GM19193 (cell line): Measurements from ENCODE around the gene KLK8.

Experiments used
- POLR2A ChIP-seq: IDR thresholded peaks from 4 replicates; pipeline ENCODE4 v1.6.1; 2011; ENCODE audit not compliant: insufficient read depth, insufficient read length; ENCODE audit errors: extremely low read depth

The KLK8 gene

DNA sequence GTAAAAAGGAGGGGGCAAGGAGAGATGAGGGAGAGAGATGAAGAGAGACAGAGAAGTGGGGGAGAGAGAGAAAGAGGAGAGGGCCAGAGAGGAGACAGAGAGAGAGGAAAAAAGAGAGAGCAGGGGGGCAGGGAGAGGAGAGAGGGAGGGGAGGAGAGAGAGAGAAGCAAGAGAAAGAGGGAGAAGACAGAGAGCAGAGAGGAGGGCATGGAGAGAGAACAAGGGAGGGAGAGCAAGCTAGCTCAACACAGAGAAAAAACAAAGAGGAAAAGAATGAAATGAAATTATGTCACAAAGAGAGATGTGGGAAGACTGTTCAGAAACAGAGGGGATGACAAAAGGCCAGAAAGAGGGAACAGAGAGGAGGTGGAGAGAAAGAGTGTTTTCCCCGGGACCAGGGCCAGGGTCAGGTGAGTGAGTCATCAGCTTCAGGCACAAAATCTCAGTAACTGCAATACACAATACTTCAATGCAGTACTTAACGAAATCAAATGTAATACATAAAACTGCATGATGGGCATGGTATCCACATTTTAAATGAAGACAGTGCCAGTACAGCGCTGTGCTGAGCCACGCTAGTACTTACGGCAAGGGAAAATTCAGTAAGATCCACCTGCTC, 22.5 kb downstream of the KLK8 start:
- no peak for TF ChIP-seq POLR2A

DNA sequence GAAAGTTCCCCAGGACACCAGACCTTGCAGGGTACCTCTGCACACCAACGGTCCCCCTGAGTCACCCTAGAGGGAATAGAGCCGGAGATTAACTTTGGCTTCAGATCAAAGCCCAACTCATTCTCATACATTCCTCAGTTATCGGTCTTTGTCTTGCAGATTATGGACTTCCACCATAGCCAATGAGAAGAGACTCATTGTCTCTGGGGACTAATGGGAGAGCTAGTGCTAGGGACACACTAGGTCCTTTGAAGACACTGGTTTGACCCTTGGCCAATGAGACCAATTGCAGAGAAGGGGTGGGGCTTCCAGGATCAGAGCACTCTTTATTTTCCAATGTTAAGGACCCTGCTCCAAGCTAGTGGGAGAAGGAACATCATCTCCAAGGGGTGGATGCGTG, 23.8 kb downstream of the KLK8 start:
- no peak for TF ChIP-seq POLR2A

DNA sequence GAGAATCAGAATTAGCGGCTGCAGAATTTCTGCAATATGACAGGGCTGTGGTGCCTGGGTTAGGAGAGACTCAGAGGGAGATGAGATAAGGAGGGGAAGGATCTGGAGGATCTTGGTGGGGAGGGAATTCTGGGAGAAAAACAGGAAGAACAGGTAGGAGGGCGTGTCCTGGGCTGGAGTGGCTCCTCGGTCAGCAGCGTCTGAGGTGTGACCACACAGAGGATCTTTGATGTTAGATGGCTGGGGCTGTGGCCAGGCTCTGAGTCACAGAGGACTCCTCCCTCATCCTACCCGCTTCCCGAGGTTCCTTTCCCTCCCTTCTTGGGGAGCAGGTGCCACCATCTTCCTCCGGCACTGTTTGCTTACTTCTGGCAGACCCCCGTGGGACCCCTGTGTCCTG, 25.6 kb downstream of the KLK8 start:
- TF ChIP-seq POLR2A: no peak

DNA sequence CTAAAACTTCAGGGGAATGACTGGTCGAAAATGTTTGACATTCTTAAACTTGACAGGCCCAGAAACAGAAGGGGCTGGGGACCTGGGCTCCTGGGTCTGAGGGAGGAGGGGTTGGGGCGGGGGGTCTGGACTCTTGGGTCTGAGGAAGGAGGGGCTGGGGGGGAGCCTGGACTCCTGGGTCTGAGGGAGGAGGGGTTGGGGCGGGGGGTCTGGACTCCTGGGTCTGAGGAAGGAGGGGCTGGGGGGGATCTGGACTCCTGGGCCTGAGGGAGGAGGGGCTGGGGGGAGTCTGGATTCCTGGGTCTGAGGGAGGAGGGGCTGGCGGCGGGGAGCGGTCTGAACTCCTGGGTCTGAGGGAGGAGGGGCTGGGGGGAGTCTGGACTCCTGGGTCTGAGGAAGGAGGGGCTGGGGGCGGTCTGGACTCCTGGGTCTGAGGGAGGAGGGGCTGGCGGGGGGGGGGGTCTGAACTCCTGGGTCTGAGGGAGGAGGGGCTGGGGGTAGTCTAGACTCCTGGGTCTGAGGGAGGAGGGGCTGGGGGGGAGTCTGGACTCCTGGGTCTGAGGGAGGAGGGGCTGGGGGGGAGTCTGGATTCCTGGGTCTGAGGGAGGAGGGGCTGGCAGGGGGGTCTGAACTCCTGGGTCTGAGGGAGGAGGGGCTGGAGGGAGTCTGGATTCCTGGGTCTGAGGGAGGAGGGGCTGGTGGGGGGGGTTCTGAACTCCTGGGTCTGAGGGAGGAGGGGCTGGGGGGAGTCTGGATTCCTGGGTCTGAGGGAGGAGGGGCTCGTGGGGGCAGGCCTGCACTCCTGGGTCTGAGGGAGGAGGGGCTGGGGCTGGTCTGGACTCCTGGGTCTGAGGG, 26.5 kb downstream of the KLK8 start:
- TF ChIP-seq POLR2A: no peak

DNA sequence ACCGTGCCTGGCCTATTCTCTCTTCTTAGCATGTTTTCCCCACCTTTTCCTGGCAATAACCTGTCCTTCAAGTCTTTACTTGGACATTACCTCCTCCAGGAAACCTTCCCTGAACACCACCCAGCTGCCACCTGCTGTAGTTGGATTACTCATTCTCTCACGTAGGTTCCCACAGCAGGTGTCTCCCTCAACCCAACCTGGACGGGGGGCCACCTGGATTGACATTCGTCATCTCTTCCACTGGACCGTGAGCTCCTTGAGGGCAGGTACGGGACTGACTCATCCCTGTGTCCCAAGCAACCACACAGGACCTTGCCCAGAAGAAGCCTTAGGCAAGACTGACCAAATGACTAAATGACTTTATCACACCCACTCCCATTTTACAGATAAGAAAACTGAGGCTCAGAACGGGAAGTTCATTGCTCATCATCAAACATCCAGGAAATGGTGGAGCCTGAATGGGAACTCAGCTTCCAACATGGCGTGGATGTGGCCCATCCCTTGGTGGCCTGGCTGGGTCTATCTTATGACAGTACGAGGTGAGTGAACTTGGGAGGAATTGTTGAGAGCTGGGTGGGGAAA, 28.5 kb downstream of the KLK8 start:
- no peak for TF ChIP-seq POLR2A

DNA sequence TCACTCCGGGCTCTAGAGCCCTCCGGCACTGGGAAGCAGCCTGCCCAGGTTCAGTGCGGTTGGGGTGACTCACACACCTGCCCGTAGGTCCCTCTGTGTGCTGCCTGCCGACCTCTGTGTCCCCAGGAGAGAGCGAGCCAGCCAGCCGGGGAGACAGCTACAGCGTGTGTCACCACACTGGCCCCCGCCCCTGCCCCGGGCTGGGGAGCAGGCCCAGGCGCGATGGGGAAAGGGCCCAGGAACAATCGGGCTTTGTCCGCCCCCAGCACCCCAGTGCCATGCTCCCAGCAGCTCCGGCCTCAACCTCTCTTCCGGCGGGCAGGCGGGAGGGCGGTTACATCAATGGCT, 32.0 kb downstream of the KLK8 start, which contains the start of gene KLK6:
TSS of gene KLK6 (minus strand) at position 179 of the 348 bp plus-strand sequence. CDS start 1,487 bp downstream, outside the sequence.
- TF ChIP-seq POLR2A: no peak

DNA sequence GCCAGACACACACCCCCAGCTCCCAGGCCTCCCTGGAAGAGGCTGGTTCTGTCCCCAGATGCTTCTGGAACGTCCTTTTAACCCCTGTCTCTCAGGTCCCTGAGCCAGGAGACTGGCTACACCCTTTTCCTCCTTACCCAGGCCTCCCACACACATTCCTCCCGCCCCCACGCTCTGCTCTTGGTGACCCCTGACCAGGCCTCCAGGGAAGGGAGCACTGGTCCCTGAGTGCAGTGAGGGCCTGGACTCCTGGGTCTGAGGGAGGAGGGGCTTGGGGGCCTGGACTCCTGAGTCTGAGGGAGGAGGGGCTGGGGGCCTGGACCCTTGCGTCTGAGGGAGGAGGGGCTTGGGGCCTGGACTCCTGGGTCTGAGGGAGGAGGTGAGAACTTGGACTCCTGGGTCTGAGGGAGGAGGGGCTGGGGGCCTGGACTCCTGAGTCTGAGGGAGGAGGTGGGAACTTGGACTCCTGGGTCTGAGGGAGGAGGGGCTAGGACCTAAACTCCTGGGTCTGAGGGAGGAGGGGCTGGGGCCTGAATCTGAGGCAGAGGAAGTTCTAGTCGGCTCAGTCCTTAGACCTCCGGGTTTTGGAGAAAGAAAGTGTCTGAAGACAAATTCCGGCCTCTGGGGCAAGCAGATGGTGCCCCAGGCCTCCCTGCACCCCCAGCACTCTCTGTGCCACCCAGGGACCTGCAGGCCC, 32.5 kb downstream of the KLK8 start:
- TF ChIP-seq POLR2A: no peak

DNA sequence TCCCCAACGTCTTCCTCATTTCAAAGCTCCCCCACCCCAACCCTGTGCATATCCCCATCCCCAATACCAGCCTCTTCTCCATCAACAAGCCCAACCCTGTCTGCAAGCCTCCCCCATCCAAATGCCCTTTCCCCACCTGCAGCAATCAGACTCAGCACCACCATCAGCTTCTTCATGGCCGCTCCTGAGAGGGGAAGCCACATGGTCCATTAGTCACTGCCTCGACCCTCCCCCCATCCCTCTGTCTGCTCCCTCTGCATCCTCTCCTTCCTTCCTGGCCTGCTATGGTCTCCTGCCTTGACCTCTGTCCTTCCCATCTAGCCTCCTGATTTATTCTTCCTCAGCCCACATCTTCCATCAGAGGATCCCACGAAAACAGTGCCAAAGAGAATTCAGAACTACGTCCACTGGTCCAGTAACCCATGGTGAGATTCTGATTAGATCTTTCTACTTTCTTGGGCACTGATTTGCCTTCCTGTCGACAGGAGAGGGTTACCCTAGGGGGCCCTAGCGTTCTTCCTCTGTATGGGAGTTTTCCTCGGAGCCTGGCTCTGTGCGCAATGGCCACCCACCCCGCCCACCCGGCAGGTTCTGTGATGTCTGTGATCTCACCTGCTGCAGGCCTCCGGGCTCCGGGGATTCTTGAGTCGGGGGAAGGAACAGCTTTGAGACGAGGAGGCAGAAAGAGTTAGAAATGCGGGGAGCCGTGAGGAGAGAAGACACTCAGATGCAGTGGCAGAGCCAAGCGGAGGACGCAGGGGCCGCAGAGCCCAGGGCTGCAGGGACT, 33.3 kb downstream of the KLK8 start:
- TF ChIP-seq POLR2A: no peak

DNA sequence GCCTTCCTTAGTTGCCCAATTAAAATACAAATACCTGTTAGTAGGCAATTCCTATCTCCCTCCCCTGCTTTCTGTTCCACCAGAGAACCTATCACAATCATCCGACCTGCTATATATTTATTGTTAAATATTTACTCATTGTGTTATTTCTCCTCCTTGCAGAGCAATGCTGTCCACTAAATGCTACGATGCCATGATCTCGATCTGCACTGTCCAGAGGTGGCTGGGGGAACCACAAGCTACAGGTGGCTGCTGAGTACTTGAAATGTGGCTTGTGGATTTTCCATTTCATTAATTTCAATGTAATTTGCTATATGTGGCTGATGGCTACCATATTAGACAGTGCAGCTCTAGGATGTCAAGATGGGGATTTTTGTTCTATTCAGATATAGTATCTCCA, 37.1 kb downstream of the KLK8 start:
- TF ChIP-seq POLR2A: no peak

DNA sequence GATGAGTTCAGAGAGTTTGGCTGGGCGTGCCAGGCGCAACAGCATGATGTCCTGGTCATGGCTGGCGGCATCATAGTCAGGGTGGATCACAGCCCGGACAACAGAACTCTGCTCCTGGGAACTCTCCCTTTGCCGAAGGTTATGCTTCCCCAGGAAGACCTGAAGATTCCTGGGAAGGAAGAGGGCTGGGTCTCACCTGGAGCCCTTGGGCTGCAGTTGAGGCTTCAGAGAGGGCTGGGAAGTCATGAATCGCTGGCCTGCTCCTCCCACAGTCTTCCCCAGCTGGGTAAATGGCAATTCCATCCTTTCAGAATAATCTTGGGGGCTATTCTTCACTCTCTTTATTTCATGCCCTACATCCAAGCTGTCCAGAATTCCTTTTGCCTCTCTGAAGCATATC, 38.0 kb downstream of the KLK8 start:
- no peak for TF ChIP-seq POLR2A

DNA sequence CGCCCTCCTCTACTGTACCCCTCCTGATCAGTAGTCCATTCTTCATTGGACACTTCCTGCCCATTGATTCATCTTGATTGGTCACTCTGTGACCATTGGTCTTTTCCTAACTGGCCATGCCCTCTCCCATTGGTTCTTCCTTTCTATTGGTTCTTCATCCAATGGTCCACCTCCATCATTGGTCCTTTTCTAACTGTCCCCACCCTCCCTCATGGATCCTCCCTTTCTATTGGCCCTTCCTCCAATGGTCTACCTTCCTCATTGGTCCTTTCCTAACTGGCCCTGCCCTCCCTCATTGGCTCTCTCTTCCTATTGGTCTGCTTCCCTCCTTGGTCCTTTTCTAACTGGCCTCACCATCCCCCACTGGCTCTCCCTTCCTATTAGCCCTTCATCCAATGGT, 39.2 kb downstream of the KLK8 start:
- TF ChIP-seq POLR2A: no peak

DNA sequence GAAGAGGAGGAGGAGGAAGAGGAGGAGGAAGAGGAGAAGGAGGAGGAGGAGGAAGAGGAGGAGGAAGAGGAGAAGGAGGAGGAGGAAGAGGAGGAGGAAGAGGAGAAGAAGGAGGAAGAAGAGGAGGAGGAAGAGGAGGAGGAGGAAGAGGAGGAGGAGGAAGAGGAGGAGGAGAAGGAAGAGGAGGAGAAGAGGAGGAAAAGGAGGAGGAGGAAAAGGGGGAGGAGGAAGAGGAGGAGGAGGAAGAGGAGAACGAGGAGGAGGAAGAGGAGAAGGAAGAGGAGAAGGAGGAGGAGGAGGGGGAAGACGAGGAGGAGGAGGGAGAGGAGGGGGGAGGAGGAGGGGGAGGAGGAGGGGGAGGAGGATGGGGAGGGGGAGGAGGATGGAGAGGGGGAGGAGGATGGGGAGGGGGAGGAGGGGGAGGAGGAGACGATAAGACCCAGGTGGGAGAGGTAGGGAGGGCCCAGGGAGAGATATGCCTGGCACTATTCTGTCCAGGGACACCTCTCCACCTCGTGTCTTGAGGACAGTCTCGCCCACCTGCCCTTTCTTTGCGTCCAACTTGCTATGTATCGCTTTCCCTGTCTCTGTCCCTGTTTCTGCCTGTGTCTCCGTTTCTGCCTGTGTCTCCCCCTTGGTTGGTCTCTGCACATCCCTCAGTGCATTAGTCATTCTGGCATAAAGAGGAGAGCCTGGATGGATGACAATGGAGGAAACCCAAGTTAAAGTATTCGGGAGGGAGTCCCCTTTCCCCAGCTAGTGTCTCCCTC, 41.5 kb downstream of the KLK8 start:
- TF ChIP-seq POLR2A: no peak

DNA sequence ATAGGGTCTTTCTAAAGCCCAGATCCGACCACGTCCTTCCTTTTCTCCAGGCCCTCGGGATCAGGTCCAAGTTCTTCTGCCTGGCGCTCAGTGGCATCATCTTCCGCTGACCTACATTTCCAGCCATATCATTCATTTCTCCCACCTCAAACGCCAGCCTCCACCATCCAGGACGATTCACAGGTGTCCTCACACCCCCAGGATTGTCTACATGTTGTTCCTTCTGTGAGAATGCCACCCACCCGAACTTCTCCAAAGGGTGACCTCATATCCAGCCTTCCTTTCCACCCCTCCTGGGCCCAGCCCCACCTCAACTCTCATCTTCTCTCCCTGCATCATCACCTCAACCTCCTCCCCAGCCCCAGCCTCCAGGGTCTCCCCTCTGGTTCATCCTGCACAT, 43.8 kb downstream of the KLK8 start:
- no peak for TF ChIP-seq POLR2A

DNA sequence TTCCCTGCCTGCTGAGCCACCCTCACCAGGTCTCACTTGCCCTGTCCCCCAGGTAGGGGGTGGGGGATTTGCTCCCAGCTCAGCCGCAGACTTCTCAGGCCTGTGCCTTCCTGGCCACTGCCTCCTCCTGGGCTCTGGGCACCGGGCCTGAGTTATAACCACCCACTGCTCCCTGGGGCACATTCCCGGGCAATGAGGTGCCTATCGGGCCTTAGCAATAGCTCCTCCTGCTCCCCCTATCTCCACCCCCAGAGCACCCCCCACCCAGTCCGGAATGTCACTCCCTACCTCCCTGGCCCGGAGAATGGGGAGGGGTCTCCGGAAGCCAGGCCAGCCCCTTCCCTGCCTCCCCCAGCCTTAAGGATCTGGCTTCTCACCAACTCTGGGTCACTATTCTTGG, 48.5 kb downstream of the KLK8 start, which contains the start of gene KLK5:
TSS of gene KLK5 (minus strand) at position 129 of the 400 bp plus-strand sequence. CDS start 381 bp downstream, outside the sequence.
- no peak for TF ChIP-seq POLR2A

DNA sequence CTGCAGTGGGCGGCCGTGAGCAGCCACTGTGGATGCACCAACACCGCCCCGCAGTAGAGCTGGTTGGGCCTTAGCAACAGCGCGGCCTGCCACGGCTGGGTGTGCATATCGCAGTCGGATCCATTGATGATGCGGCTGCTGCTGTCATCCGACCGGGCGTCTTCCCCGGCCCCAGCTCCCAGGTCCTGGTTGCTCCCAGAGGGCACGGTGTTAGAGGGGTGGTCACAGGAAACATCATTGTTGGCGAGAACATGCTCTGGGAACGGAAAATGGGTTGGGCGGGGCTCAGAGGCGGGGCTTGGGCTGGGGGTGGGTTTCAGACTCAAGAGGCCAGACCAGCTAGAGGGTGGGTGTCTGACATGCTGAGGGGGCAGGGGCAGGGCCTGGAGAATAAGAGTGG, 51.5 kb downstream of the KLK8 start:
- TF ChIP-seq POLR2A: no peak

DNA sequence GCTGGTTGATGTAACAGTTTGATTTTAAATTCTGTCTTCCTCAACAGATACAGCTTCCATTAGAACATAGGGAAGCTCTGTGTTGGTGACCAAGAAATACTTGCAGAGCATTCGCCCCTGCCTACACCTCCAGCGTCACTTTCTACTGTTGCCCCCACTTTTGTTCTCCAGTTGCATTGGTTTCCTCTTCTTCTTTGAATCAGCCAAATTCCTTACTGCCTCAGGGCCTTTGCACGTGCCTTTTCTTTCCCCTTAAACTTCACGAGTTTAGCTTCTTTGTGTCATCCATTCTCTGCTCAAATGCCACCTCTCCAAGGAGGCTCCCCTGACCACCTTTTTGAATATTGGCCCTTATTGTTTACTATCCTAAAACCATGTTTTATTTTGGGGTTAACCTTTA, 54.3 kb downstream of the KLK8 start:
- no peak for TF ChIP-seq POLR2A
